ENCODE measurements around the gene GRAMD1A. TPM values are rescaled to one million over a fixed set of nuclear protein-coding genes. Genes with fewer than 3 reads are reported as not detected.
A peak's percentile ranks its signal among the peaks of the same experiment; 100 is the strongest.
"Not testable (repeated sequence)": the region's sequence is repeated elsewhere in the genome, so short reads cannot be mapped to it uniquely, and the experiment has no call there.

GRAMD1A gene
- total and polyA plus RNA-seq, 9 donors, result 44.5 to 93.7 (median 71.6) TPM

DNA sequence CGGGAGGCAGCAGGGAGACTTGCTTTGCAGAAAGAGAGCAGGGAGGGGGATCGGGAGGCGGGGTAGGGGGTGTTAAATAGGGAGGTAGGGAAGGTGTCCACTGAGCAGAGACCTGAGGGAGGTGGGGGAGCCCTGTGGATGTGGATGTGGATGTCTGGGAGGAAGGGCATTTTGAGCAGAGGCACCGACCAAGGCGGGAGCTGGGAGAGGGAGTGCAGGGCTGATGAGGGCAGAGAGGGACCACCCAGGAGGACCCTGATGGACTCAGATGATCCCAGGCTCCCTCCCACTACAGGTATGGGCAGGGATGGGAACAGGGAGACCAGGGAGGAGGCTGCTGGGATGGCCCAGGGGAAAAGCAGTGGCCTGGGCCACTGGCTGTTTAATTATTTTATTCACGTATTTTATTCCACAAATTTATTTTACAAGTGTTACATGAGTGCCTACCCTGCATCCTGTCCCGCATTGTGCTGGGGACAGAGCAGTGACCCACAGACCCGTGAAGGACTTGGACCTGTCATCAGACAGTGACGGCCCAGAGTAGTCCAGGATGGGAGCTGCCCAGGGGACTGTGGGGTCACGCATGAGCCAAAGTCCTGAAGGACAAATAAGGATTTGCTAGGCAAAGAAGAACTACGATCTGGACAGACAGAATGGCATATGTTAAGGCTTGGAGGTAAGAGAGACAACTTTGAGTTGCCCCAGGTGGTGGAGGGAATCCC is 5.3 kb downstream of the GRAMD1A start:
- H3K27ac ChIP-seq, result no peak overlapping the region
- no peak overlapping the region for H3K4me3 ChIP-seq
- DNase-seq, result peak in 1 of 5 donors; percentile 11
- intact Hi-C loops (cut with DNase I), result no loop called here
- 76 to 80% (median 78%) methylated on average over 11 of the region's 11 CpGs for WGBS, 3 donors
- no peaks in the 10 kb centered on the region for H3K36me3 ChIP-seq
- no peaks in the 10 kb centered on the region for H3K9me3 ChIP-seq
- H3K4me1 ChIP-seq (ENCODE audit: insufficient read depth), result peaks cover 11% of the 10 kb centered on the region
- H3K27me3 ChIP-seq, result no peaks in the 10 kb centered on the region
- TF ChIP-seq, protein P1, sequence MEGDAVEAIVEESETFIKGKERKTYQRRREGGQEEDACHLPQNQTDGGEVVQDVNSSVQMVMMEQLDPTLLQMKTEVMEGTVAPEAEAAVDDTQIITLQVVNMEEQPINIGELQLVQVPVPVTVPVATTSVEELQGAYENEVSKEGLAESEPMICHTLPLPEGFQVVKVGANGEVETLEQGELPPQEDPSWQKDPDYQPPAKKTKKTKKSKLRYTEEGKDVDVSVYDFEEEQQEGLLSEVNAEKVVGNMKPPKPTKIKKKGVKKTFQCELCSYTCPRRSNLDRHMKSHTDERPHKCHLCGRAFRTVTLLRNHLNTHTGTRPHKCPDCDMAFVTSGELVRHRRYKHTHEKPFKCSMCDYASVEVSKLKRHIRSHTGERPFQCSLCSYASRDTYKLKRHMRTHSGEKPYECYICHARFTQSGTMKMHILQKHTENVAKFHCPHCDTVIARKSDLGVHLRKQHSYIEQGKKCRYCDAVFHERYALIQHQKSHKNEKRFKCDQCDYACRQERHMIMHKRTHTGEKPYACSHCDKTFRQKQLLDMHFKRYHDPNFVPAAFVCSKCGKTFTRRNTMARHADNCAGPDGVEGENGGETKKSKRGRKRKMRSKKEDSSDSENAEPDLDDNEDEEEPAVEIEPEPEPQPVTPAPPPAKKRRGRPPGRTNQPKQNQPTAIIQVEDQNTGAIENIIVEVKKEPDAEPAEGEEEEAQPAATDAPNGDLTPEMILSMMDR (IDR thresholded peaks at IDR 0.05), result no peak
- TF ChIP-seq EP300 (IDR thresholded peaks at IDR 0.05), result no peak
- TF ChIP-seq POLR2A (IDR thresholded peaks at IDR 0.05), result no peak

GRCh38 chr19:35006007-35006341 is 5.9 kb downstream of the GRAMD1A start:
- not testable (repeated sequence) for H3K27ac ChIP-seq, H3K36me3 ChIP-seq
- 87 to 89% (median 88%) methylated on average over 6 of the region's 6 CpGs for WGBS, 3 donors

DNA sequence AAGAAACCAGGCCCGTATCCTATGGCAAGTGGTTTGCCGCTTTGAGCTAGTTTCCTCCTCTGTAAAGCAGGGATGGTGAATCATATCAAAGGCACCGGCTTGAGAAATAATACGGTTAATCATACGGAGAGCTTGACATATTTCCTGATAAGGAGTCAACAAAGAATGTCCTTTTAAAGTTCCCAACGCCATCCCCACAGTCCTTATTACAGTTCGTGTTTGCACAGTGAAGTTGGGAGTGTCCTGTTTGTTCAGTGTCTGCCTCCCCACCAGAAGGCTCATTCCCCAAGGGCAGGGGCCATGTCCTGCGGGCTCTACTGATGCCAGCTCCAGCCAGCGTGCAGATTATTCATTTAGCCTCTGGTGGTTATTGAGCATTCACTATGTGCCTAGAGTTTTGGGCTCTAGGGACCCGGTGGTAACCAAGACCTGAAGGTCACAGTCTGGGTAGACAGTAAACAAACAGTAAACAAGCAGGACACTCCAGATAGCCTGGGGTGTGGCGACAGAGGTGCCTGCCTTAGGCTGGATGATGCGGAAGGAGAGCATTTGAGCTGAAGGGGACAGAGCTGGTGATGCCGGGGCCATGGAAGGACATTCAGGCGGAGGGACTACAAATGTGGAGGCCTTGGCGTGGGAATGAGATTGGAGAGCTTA is 6.3 kb downstream of the GRAMD1A start:
- intact Hi-C loops (cut with DNase I), result no loop called here
- H3K27me3 ChIP-seq, result no peaks in the 10 kb centered on the region
- DNase-seq, result no peak
- H3K4me1 ChIP-seq (ENCODE audit: insufficient read depth), result peaks cover 11% of the 10 kb centered on the region
- H3K9me3 ChIP-seq, result no peaks in the 10 kb centered on the region
- TF ChIP-seq, protein P1 (IDR thresholded peaks at IDR 0.05), result no peak
- no peak for TF ChIP-seq EP300 (IDR thresholded peaks at IDR 0.05)
- no peaks in the 10 kb centered on the region for H3K36me3 ChIP-seq
- WGBS, 3 donors, result 59 to 73% (median 72%) methylated on average over 15 of the region's 15 CpGs
- H3K4me3 ChIP-seq, result no peak overlapping the region
- no peak overlapping the region for H3K27ac ChIP-seq

More at GRCh38 chr19:35006007-35006341, 5.9 kb downstream of the GRAMD1A start:
- H3K27me3 ChIP-seq; intact Hi-C loops (cut with DNase I); H3K4me3 ChIP-seq; H3K9me3 ChIP-seq; DNase-seq: not testable (repeated sequence)
- peaks cover 11% of the 10 kb centered on the region for H3K4me1 ChIP-seq (ENCODE audit: insufficient read depth)

DNA sequence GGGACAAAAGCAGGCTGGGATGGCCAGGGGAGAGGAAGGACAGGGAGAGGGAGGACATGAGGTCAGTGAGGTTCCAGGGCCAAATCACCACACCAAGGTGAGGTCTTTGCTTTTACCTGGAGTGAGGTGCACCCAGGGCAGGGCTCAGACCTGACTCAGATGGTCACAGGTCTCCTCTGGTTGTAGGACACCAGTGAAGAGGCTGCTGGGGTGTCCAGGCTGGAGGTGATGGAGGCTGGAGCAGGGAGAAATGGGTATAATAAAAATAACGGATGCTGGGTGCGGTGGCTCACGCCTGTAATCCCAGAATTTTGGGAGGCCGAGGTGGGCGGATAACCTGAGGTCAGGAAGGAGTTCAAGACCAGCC is 6.9 kb downstream of the GRAMD1A start:
- peaks cover 11% of the 10 kb centered on the region for H3K4me1 ChIP-seq (ENCODE audit: insufficient read depth)
- TF ChIP-seq, protein P1 (IDR thresholded peaks at IDR 0.05), result no peak
- TF ChIP-seq POLR2A (IDR thresholded peaks at IDR 0.05) (no peak), EP300 (IDR thresholded peaks at IDR 0.05) (no peak)
- WGBS, 3 donors, result 86 to 95% (median 95%) methylated on average over 5 of the region's 5 CpGs
- no peak overlapping the region for H3K27ac ChIP-seq
- no peaks in the 10 kb centered on the region for H3K36me3 ChIP-seq
- H3K9me3 ChIP-seq, result no peaks in the 10 kb centered on the region
- no peaks in the 10 kb centered on the region for H3K27me3 ChIP-seq
- H3K4me3 ChIP-seq, result no peak overlapping the region
- intact Hi-C loops (cut with DNase I), result no loop called here
- peak in 1 of 5 donors; percentile 14 for DNase-seq

DNA sequence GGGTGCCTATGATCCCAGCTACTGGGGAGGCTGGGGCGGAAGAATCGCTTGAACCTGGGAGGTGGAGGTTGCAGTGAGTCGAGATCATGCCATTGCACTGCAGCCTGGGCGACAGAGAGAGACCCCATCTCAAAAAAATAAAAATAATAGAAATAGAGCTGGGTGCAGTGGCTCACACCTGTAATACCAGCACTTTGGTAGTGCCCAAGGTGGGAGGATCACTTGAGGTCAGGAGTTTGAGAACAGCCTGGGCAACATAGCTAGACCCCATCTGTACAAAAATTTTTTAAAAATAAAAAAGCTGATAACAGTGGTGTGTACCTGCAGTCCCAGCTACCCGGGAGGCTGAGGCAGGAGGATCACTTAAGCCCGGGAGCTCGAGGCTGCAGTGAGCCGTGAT is 7.3 kb downstream of the GRAMD1A start:
- intact Hi-C loops (cut with DNase I); H3K9me3 ChIP-seq; H3K27ac ChIP-seq; H3K27me3 ChIP-seq; H3K36me3 ChIP-seq; DNase-seq; H3K4me3 ChIP-seq: not testable (repeated sequence)
- 93 to 97% (median 94%) methylated on average over 8 of the region's 8 CpGs for WGBS, 3 donors
- peaks cover 11% of the 10 kb centered on the region for H3K4me1 ChIP-seq (ENCODE audit: insufficient read depth)
